Jurkat, Clone E6-1 (cell line): ENCODE data around the gene NLGN1.

Source experiments
- DNase-seq: peaks from one replicate; pipeline ENCODE4 v3.0.0-alpha.2; 2011; ENCODE audit warnings: low read depth, low spot score
- H3K4me3 ChIP-seq: 2 replicates; pipeline ENCODE4 v1.5.1; 2011; ENCODE audit warnings: mild to moderate bottlenecking, low read length, control low read depth, moderate library complexity

NLGN1 gene

GRCh38 chr3:173688216-173688842, 290.8 kb downstream of the NLGN1 start:
- H3K4me3 ChIP-seq, result no peak overlapping the region
- DNase-seq, result no peak

DNA sequence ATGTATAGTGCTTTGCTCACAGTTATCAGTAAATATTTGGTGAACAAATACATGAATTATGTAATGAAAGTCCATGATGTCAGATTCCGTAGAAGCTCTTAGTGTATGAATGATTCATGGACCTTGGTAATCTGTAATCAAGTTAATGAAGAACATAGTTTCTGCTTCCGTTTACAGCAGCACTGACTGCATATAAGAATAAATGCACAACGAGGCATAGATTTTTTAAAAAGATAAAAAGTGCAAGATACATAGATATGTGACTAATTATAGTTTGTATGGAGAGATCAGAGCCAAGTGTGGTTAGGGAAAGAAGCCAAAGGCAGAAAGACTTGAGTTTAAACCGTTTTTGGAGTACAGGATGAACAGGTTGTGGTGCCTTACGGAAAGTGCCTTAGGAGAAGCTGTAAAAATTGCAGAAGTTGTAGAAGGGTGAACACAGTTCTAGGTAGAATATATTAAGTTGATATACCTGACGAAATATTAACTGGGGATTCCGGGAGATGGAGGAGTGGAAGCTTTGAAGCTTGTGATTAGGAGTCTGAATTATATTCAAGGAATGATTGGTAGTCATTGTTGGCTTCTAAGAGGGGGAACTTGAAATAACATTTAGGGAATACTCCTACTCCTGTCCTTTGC, 293.1 kb downstream of the NLGN1 start:
- no peak for DNase-seq
- H3K4me3 ChIP-seq, result no peak overlapping the region

GRCh38 chr3:173699353-173699752, 301.8 kb downstream of the NLGN1 start:
- no peak for DNase-seq
- no peak overlapping the region for H3K4me3 ChIP-seq

DNA sequence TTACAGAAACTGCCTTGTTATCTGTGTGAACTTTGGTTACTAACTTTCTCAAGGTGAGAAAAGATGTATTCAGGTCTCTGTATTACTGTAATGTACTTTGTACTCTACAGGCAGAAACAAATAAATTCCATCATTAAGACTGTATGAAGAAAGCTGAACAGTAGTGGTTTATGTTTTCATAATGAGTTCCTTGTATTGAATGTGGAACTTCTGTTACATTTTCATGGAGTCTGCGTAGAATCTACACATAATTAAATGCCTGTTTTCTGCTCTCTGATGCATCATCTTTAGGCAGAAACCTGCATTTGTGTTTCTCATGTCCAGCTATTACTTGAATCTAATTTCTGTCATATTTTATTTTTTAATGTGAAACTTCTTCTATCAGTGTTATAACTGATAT, 302.8 kb downstream of the NLGN1 start:
- no peak overlapping the region for H3K4me3 ChIP-seq
- DNase-seq, result no peak

DNA sequence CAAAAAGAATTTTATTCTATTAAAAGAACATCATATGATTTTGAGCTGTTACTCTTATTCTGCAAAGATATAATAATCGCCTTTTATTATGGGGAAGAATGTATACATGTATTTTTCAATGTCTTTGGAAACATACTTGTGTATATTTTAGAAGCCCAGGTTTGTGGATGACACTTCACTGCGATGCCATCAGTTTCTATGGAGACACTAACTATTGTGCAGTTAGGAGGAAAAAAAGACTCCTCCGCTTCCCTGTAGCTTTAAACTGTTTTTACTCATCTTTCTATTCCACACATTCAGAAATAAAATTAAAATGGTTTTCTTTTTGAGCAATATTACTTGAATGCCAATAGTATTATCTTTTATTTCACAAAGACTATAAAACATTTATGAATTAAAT, 305.0 kb downstream of the NLGN1 start:
- DNase-seq, result no peak
- no peak overlapping the region for H3K4me3 ChIP-seq

DNA sequence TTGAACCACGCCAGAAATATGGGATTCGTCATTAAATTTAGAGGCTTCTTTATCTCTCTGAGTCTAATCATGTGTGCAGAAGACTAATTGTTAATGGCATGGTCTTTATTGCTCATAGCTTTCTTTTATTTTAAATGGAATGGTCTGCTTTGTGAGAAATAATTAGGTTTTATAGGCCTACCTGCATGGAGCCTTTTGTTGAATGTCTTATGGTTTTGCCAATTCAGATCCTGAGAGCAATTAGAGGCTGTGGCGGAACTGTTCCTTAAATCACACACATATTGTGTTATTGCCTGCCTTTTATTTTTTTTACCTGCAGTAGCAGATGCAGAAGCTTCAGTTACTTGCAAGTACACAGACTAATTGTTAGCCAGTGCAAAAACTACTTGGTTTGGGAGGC, 306.2 kb downstream of the NLGN1 start:
- H3K4me3 ChIP-seq, result no peak overlapping the region
- DNase-seq, result no peak

GRCh38 chr3:173706630-173707029, 309.1 kb downstream of the NLGN1 start:
- DNase-seq, result no peak

DNA sequence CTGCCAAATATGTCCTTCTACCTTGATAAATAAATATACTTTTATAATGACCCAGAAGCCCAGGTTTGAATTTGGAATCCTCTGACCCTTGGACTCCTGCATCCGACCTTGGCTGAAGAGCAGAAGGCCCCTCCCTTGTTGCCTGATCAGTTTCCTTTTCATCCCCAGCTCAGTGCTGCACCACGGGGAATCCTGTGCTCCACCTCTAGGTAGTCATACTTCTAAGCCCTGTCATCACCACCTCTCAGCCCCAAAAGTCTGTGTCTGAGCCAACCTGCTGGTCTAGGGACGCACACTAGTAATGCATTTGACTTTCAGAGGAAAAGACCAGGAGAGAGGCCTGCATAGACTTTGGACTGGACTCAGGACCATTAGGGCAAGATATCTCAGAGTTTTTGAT, 310.6 kb downstream of the NLGN1 start:
- no peak for DNase-seq
- no peak overlapping the region for H3K4me3 ChIP-seq

More at GRCh38 chr3:173706630-173707029, 309.1 kb downstream of the NLGN1 start:
- H3K4me3 ChIP-seq, result no peak overlapping the region

DNA sequence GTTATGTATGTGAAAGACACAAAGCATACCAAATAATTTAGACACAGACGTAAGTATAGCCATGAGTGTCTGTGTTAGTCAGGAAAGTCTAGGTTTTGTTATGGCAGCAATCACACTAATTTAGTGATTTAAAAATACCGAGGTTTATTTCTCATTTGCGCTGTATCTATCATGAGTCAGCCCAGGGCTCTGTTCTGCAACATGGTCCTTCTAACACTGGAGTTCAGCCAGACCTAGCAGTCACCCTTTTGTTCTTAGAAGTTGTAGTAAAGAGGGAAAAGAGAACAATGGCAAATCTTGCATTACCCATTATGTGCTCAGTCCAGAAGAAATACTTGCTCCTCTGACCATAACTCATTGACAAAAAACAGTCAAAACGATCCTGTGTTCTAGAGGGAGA, 311.5 kb downstream of the NLGN1 start:
- H3K4me3 ChIP-seq, result no peak overlapping the region
- no peak for DNase-seq

GRCh38 chr3:173711619-173712018, 314.1 kb downstream of the NLGN1 start:
- no peak overlapping the region for H3K4me3 ChIP-seq
- DNase-seq, result no peak

GRCh38 chr3:173719585-173719984, 322.0 kb downstream of the NLGN1 start:
- DNase-seq, result no peak
- H3K4me3 ChIP-seq, result no peak overlapping the region

DNA sequence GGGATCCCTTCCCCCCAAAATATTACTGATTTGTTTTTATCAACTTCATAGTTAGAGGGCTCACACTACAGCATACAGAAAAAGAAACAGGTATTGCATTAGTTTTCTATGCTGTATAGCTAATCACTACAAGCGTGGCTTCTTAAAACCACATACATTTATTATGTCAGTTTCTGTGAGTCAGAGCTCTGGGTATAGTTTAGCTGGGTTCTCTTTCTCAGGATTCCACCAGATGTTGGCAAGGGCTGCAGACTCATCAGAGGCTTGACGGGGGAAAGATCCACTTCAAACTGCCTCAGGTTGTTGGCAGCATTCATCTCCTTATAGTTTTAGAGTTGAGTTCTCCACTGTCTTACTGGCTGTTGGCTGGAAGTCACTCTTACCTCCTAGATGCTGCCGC, 328.0 kb downstream of the NLGN1 start:
- no peak overlapping the region for H3K4me3 ChIP-seq
- no peak for DNase-seq

- DNase-seq, result no peak
- no peak overlapping the region for H3K4me3 ChIP-seq
Observed at GRCh38 chr3:173730391-173730790, 332.8 kb downstream of the NLGN1 start.

DNA sequence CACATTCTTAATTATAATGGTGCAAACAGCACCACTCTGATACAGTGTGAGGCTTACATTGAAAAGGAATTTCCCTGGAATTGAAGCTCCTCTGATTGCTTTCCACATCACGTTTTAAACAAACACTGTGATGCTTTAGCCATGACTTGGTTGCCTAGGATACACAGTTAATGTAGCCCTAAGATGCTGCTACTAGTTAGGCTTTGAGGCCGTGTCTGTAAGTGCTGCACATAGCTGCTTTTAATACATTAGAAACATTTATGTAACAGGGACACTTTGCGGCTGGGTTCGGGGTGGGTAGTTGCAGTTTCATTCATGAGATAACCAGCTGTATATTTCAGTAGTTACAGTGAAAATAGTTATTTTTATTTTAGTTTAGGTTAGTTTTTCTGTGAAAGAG, 334.7 kb downstream of the NLGN1 start:
- DNase-seq, result no peak

DNA sequence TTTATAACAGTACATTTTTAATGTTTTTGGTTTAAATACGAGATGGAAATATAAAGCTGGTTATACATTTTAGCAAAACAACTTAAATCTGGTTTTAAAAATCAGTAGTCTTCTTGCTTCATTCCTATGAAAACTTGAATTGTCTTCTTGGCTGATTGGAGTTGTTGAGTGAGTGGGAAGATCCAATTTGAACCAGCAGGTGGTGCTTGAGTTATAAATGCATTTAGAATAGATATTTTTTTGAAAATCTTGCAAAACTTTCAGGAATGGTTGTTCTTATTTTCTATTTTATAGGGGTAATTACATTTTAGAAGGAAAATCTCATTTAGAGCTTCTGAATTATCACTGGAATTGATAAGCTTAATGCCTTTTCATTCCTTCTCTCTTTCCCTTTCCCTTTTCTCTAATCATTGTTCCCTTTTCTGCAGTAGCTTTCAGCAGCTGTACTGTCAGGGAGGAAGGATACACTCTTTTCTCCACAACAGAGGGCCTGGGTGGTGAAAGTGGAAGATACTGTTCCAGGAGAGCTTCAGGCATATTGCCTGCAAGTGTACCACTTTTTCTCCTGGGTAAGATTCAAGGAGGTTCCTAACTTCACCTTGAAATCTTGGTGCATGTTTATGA, 335.6 kb downstream of the NLGN1 start:
- peak; percentile 6 for DNase-seq
- H3K4me3 ChIP-seq, result no peak overlapping the region

More for the DNA sequence above, 334.7 kb downstream of the NLGN1 start:
- no peak overlapping the region for H3K4me3 ChIP-seq

GRCh38 chr3:173734473-173734872, 336.9 kb downstream of the NLGN1 start:
- no peak for DNase-seq
- no peak overlapping the region for H3K4me3 ChIP-seq

DNA sequence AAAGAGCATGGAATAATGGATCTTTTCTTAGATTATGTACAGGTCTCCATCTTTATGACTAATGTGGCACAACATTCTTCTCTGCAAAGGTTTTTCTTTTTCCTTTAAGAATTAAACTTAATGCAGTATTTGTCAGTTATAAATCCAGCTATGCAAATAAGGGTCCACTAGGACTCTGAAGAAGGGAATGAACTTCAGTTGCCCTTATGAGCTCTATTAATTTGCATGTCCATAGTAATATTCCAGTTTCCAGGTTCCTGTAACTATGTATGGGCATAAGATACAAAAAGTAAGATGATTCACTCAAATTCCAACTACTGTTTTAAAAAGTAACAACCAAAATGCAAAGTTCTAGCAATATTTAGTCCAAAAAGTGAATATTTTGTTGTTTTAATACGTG, 337.4 kb downstream of the NLGN1 start:
- H3K4me3 ChIP-seq, result no peak overlapping the region
- DNase-seq, result no peak

GRCh38 chr3:173735841-173736240, 338.3 kb downstream of the NLGN1 start:
- no peak overlapping the region for H3K4me3 ChIP-seq
- DNase-seq, result no peak

- no peak for DNase-seq
Observed at GRCh38 chr3:173737167-173737808, 339.7 kb downstream of the NLGN1 start.

GRCh38 chr3:173739726-173740125, 342.2 kb downstream of the NLGN1 start:
- DNase-seq, result no peak
- H3K4me3 ChIP-seq, result no peak overlapping the region

More at GRCh38 chr3:173737167-173737808, 339.7 kb downstream of the NLGN1 start:
- no peak overlapping the region for H3K4me3 ChIP-seq
